SK-N-SH treated with all-trans-retinoic acid at 6 μM for 48 hours (cell line): Measurements from ENCODE around the gene HBB.

Experiments
- ATAC-seq: fragments of 200-7000 bp; cut with Tn5 transposase; 3 replicates; pipeline ENCODE4 v1.9.1; 2020; ENCODE audit warnings: mild to moderate bottlenecking, moderate library complexity
- BACH2 ChIP-seq: fragments of 250-450 bp; sonication (Bioruptor Pico); IDR thresholded peaks from 2 replicates; pipeline ENCODE4 v1.9.0; 2021; ENCODE audit warnings: mild to moderate bottlenecking, borderline replicate concordance
- CREB5 ChIP-seq: fragments of 250-450 bp; sonication (Bioruptor Pico); IDR thresholded peaks from 2 replicates; pipeline ENCODE4 v1.5.1; 2020; ENCODE audit warnings: low read depth, mild to moderate bottlenecking, moderate library complexity
- CSRNP3 ChIP-seq: fragments of 250-450 bp; sonication (Bioruptor Pico); IDR thresholded peaks from 2 replicates; pipeline ENCODE4 v1.5.1; 2021; ENCODE audit warnings: mild to moderate bottlenecking, moderate library complexity
- GLIS3 ChIP-seq: fragments of 250-450 bp; sonication (Bioruptor Pico); IDR thresholded peaks from 2 replicates; pipeline ENCODE4 v1.5.0; 2020; ENCODE audit warnings: mild to moderate bottlenecking, moderate library complexity
- ISL1 ChIP-seq: fragments of 250-450 bp; sonication (Bioruptor Pico); IDR thresholded peaks from 2 replicates; pipeline ENCODE4 v2.1.2; 2022; ENCODE audit warnings: mild to moderate bottlenecking, moderate library complexity
- OSR1 ChIP-seq: fragments of 250-450 bp; sonication (Bioruptor Pico); IDR thresholded peaks from 2 replicates; pipeline ENCODE4 v1.8.0; 2022; ENCODE audit warnings: moderate library complexity, mild to moderate bottlenecking, inconsistent platforms
- RARB ChIP-seq: fragments of 250-450 bp; sonication (Bioruptor Pico); IDR thresholded peaks from 2 replicates; pipeline ENCODE4 v1.8.0; 2021; ENCODE audit warnings: mild to moderate bottlenecking, moderate library complexity
- SNAI2 ChIP-seq: fragments of 250-450 bp; sonication (Bioruptor Pico); IDR thresholded peaks from 2 replicates; pipeline ENCODE4 v1.5.0; 2020; ENCODE audit warnings: mild to moderate bottlenecking, moderate library complexity
- TCF4 ChIP-seq: fragments of 250-450 bp; sonication (Bioruptor Pico); IDR thresholded peaks from 2 replicates; pipeline ENCODE4 v1.8.0; 2021; ENCODE audit warnings: mild to moderate bottlenecking, moderate library complexity, borderline replicate concordance
- TSHZ2 ChIP-seq: fragments of 250-450 bp; sonication (Bioruptor Pico); IDR thresholded peaks from 2 replicates; pipeline ENCODE4 v1.5.0; 2020; ENCODE audit warnings: mild to moderate bottlenecking, moderate library complexity
- ZC3H10 ChIP-seq: fragments of 250-450 bp; sonication (Bioruptor Pico); IDR thresholded peaks from 2 replicates; pipeline ENCODE4 v1.5.1; 2021; ENCODE audit warnings: mild to moderate bottlenecking, moderate library complexity
- ZFP30 ChIP-seq: fragments of 450-650 bp; formaldehyde crosslinking; IDR thresholded peaks from 2 replicates; pipeline ENCODE4 v1.5.0; 2022; ENCODE audit warnings: mild to moderate bottlenecking, moderate library complexity
- ZNF8 ChIP-seq: fragments of 450-650 bp; formaldehyde crosslinking; IDR thresholded peaks from 2 replicates; pipeline ENCODE4 v1.5.0; 2020; ENCODE audit warnings: mild to moderate bottlenecking, moderate library complexity

HBB gene

GRCh38 chr11:5247472-5248192, 20.8 kb upstream of the HBB start:
- ATAC-seq, result no peak
- TF ChIP-seq ZNF8 (CRISPR knock-in tag) (no peak), ZC3H10 (no peak), BACH2 (CRISPR knock-in tag) (no peak)

GRCh38 chr11:5246772-5247471, 20.1 kb upstream of the HBB start:
- no peak for ATAC-seq
- no peak for TF ChIP-seq GLIS3 (CRISPR knock-in tag)
- TF ChIP-seq TSHZ2, result no peak
- no peak for TF ChIP-seq OSR1 (CRISPR knock-in tag)
- no peak for TF ChIP-seq CREB5 (CRISPR knock-in tag)
- no peak for TF ChIP-seq CSRNP3

GRCh38 chr11:5245155-5245554, 18.3 kb upstream of the HBB start:
- TF ChIP-seq TSHZ2 (no peak), SNAI2 (no peak), CSRNP3 (no peak)
- no peak for ATAC-seq

- ATAC-seq, result no peak
- TF ChIP-seq ISL1 (CRISPR knock-in tag) (no peak), TCF4 (CRISPR knock-in tag) (no peak), ZFP30 (CRISPR knock-in tag) (no peak), SNAI2 (no peak), RARB (no peak), CSRNP3 (no peak), GLIS3 (CRISPR knock-in tag) (no peak), ZC3H10 (no peak)
Observed at GRCh38 chr11:5243816-5244180, 16.9 kb upstream of the HBB start.
